Stimulated activated naive CD4-positive, alpha-beta T cell (primary cell): ENCODE measurements around the gene MEIOSIN.

Source experiments
- DNase-seq, 6 experiments: peaks; one replicate each; lab custom pipeline; 2025; lab: John Stamatoyannopoulos, UW

Gene MEIOSIN

DNA sequence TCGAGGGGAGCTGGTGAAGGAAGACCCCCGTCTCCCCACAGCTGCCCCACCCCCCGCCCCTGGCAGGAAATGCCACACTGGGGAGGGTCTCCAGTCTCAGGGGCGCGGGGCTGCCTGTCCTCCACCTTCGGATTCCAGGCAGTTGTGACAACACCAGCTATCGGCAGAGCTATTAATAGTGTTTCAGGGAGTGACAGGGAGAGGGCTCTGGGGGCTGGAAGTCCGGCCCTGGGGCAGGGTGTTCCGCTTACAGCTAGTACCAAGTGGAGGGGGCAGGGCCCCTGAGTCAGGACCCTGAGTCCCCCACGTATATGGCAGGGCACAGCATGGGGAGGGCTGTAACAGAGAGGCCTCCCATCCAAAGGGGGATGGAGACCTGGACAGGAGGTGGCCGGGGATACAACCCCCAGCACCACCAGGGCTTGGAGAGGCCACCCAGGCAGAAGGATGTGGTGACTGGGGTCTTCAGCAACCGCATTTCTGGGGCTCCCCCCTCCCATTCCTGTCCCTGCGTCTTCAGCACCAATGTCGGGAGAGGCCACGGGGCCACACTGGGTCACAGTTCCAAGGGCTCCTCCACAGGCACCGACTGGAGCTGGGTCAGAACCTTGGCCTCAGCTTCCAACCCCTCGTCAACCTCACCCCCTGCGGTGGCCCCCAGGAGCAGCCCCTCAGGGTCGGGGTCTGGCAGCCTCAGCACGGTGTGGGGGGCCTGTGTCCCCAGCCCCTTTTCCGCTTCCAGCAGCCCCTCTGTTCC is 31.9 kb downstream of the MEIOSIN start:
- no peak for DNase-seq

DNA sequence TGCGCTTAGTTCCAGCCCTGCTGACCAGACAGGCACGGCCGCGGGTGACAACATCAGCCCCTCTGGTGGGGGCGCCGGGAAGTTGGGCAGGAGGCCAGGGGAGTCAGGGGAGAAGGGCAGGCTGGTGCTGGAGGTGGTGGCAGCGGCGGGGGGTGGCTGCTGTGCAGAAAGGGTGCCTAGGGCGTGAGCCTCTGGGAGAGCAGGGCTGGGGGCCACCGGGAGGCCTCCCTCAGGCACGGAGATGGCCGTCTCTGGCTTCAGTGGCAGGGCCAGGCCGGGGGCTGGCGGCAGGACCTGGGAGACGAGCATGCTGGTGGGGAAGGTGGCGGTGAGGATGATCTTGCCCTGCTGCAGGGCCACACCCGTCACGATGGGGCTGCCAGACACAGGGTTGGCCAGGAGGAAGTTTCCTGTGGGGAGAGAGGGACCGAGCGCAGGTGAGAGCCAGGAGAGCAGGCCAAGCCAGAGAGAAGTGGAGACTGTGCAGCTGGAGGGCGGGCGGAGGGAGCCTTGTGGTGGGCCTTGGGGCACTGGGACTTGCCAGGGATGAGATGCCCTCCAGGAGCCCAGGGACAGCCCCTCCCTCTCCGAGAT is 32.6 kb downstream of the MEIOSIN start:
- no peak for DNase-seq

DNA sequence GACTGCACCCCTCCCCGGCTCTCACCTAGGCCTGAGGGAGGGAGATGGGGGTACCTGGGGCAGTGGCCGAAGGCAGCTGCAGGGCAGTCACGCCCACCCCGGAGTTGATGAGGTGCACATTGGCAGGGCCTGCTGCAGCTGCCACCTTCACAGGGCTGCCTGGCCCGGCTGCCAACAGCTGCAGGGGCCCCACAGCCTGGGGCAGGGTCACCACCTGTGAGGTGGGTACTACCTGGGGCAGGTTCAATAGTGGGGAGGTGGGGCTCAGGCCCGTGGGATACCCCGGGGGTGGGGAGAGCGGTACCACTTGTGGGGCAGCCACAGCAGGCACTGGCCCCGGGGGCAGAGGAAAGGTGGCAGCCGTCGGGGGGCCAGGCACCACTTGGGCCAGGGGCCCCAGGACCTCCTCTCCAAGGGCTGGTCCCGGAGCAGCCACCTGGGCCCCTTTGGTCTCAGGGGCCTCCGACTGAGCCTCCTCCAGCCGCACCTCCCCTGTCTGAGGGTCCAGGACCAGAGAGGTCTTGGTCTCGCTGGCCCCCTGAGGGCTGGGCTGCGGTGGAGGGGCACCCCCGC is 33.1 kb downstream of the MEIOSIN start:
- no peak for DNase-seq

DNA sequence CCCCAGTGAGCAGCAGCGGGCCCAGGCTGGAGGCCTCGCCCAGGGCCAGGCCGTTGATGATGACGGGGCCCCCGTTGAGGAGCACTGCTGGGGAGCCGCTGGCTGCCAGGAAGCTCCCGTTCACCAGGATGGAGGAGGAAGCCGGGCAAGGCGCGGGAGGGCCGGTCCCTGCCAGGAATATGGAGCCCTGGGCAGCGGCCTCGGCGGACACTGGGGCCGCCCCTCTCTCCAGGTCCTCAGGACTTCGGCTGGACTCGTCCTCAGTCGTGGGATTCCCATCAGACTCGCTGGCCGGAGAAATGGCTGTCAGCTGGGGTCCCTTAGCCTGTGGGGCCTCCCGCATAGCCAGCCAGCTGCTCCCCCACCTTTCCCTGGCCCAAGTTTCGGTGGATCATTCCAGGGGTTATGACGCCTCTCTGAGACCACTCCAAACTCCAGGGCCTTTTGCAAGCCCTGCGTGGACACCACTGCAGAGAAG is 33.7 kb downstream of the MEIOSIN start:
- DNase-seq, result no peak

- no peak for DNase-seq
Measured at GRCh38 chr19:45767410-45767880, 34.2 kb downstream of the MEIOSIN start.

DNA sequence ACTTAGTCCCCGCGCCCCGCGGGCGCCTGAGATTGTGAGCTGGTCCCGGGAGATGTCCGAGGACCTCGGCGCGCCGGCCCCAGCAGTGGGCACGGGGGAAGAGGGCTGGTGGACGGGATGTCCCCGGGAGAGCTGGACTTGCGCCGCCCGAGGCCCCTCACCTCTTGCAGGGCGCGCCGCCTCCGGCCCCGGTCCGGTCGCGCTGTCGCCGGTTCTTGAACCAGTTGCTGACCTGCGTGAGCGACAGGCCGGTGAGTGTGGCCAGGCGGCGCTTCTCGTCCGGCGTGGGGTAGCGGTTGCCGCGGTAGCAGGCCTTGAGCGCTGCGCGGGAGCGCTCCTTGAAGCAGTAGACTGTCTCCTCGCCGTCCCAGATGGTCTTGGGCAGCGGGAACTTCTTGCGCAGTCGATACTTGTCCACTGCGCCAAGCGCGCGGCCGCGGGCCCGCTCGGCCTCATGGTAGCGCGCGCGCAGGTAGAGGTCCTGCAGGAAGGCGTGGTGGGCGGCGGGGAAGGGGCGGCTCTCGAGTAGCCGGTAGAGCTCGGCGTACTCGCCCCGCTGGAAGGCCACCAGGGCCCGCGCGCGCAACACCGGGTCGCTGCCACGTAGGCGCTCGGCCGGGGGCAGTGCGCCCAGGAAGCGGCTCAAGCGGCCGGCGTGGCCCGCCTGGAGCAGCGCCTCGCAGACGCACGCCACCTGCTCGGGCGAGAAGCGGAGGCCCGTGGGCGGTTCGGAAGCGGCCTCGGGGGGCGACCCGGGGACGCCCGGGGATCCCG is 34.8 kb downstream of the MEIOSIN start:
- DNase-seq, result peak in 1 of 6 experiments; percentile 41

DNA sequence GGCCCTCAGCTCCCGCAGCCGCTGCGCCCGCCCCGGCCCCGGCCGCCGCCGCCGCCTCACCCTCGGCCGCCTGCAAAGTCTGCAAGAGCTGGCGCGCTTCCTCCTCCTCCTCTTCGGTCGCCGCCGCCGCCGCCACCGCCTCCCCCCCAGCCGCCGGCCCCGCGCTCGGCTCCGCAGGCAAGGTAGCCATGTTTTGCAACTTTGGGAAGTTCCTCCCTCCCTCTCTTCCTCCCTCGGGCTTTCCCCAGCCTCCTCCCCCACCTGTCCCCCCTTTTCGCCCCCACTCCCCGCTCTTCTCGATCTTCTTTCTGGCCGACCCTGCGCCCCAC is 35.4 kb downstream of the MEIOSIN start:
- peak in 3 of 6 experiments; percentile 31 to 60 (median 35) for DNase-seq

DNA sequence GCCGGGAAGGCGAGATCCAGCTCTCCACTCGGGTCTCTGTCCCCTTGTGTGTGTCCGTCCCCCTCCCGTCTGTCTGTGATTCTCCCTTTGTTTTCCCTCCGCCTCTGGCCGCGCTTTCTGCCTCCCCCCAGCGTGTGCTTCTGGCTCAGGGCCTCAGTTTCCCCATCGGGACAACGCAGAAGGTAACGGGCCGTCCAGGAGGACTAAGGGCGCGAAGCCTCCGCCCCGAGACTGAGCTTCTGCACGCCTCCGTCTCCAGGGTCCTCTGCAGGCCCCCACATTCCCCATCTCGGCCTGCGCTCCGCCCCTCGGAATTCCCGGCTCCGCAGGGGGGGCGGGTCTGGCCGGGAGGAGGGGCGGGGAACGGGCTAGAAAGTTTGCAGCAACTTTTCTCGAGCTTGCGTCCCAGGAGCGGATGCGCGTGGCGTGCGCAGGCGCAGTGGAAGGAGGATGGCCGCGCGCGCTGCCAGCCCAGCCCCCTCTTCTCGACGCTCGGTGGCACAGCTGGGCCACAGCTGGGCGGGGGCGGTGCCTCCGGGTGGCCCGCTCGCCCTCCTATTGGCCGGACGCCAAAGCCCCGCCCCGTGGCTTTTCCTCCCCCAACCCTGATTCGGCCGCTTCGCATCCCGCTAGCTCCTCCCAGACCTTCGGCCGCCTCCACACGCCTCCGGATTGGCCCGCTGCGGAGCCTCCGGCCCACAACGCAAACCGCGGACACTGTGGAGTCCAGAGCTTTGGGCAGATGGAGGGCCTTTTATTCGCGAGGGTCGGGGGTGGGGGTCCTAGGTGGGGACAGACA is 35.9 kb downstream of the MEIOSIN start, which contains the start of gene SIX5:
Gene SIX5 (minus strand): TSS at position 269 of the 799 bp plus-strand sequence. CDS start 408 bp downstream, outside the sequence.
- peak; percentile 80 to 91 (median 90) for DNase-seq

- DNase-seq, result peak; percentile 63 to 95 (median 84)
Measured at GRCh38 chr19:45769821-45770191, 36.6 kb downstream of the MEIOSIN start.

DNA sequence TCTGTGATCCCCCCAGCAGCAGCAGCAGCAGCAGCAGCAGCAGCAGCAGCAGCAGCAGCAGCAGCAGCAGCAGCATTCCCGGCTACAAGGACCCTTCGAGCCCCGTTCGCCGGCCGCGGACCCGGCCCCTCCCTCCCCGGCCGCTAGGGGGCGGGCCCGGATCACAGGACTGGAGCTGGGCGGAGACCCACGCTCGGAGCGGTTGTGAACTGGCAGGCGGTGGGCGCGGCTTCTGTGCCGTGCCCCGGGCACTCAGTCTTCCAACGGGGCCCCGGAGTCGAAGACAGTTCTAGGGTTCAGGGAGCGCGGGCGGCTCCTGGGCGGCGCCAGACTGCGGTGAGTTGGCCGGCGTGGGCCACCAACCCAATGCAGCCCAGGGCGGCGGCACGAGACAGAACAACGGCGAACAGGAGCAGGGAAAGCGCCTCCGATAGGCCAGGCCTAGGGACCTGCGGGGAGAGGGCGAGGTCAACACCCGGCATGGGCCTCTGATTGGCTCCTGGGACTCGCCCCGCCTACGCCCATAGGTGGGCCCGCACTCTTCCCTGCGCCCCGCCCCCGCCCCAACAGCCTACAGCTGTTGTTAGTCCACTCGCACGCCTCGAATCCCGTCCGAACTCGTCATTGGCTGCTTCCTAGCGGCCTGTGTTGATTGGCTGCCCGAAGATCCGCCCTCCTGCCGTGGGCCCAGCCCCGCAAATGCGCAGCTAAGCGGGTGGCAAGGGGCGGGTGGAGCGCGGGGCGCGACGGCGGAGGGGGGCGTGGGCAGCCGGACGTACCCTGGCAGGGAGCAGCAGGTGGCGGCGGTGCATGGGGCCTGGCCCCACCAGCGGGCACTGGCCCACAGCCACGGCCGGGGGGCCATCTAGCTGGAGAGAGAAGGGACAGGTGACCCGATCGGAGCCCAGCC is 37.2 kb downstream of the MEIOSIN start:
- DNase-seq, result peak; percentile 83 to 95 (median 87)

GRCh38 chr19:45771311-45771933 is 38.2 kb downstream of the MEIOSIN start:
- no peak for DNase-seq

GRCh38 chr19:45772130-45772840 is 39.0 kb downstream of the MEIOSIN start:
- no peak for DNase-seq

GRCh38 chr19:45772912-45773311 is 39.7 kb downstream of the MEIOSIN start:
- no peak for DNase-seq

- no peak for DNase-seq
Measured at GRCh38 chr19:45773384-45773783, 40.1 kb downstream of the MEIOSIN start.

DNA sequence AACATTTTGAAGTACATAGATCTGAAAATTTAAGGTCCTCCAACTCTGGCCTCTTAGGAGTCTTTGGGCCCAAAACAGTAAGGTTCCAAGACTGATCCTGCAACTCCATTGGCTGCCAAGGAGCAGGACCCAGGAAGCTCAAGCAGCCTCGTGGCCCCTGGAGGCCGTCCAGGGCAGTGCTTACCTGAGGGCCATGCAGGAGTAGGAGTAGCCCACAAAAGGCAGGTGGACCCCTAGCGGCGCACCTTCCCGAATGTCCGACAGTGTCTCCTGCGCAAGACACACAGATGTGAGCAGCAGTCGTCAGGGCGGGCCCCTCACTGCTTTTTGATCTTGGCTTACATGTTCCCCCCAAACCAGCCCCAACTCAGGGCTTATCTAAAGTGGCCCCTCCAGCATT is 41.5 kb downstream of the MEIOSIN start:
- DNase-seq, result no peak

DNA sequence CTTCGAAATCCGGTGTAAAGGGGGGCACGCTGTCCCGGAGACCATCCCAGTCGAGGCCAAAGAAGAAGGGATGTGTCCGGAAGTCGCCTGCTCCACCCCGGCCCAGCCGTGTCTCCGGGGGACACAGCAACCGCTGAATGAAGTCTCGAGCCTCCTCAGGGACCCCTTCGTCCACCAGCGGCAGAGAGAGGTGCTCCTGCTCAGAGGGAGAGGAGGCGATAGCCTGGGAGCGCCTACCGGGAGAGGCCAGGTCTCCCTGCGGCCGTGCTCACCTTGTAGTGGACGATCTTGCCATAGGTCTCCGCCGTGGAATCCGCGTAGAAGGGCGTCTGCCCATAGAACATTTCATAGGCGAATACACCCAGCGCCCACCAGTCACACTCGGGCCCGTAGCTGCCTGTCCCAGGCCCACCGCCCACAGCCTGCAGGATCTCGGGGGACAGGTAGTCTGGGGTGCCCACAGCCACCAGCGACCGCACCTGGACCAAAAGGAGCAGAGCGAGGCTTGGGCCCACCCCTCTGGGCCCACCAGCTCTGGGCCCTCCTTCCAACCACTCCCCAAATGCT is 44.2 kb downstream of the MEIOSIN start:
- DNase-seq, result no peak

DNA sequence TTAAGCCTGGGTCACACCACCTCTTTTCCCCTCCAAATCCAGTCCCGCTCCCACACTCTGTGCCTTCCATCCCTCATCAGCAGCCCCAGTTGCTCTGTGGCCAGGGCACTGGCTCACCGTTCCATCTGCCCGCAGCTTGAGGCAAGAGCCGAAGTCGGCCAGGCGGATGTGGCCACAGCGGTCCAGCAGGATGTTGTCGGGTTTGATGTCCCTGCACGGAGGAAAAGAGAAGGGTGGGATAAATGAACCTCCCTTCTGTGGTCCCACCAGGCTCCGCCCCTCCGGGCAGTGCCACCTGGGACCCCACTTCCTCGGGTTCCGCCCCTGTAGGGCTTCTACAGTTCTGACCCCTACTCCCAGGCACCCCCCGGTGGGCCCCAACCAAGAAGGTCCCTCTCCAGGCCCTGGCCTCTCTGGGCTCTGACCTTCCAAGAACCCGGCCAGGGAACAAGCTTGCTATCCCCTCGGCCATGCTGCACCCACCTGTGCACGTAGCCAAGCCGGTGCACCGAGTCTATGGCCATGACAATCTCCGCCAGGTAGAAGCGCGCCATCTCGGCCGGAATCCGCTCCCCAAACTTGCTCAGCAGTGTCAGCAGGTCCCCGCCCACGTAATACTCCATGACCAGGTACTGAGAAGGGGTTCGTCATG is 44.9 kb downstream of the MEIOSIN start:
- no peak for DNase-seq
